WTC11 (cell line): ENCODE results near the gene RABL3. TPM values are rescaled to one million over a fixed set of nuclear protein-coding genes. Genes with fewer than 3 reads are reported as not detected.

ENCODE experiments used
- AFF4 ChIP-seq: sonication (generic); formaldehyde crosslinking; IDR thresholded peaks from 2 replicates; pipeline ENCODE4 v1.8.1; 2023; ENCODE audit warnings: mild to moderate bottlenecking, missing genetic modification reagents, borderline replicate concordance
- ARID4B ChIP-seq: sonication (generic); formaldehyde crosslinking; IDR thresholded peaks from 2 replicates; pipeline ENCODE4 v1.8.0; 2023; ENCODE audit warnings: missing genetic modification reagents, mild to moderate bottlenecking, borderline replicate concordance
- ATF2 ChIP-seq: sonication (generic); formaldehyde crosslinking; IDR thresholded peaks from 2 replicates; pipeline ENCODE4 v1.8.1; 2022; ENCODE audit warnings: low read depth, missing genetic modification reagents, borderline replicate concordance
- CBFB ChIP-seq: sonication (generic); formaldehyde crosslinking; IDR thresholded peaks from 2 replicates; pipeline ENCODE4 v1.8.1; 2022; ENCODE audit warnings: mild to moderate bottlenecking, low read depth, missing genetic modification reagents
- CDX4 ChIP-seq: fragments of 250-450 bp; sonication (Bioruptor Pico); IDR thresholded peaks from 2 replicates; pipeline ENCODE4 v1.9.0; 2021; ENCODE audit warnings: moderate library complexity, mild to moderate bottlenecking, inconsistent platforms, borderline replicate concordance
- CREM ChIP-seq: sonication (generic); formaldehyde crosslinking; IDR thresholded peaks from 2 replicates; pipeline ENCODE4 v1.8.1; 2022; ENCODE audit warnings: mild to moderate bottlenecking, missing genetic modification reagents, moderate library complexity
- E2F1 ChIP-seq: sonication (generic); formaldehyde crosslinking; IDR thresholded peaks from 2 replicates; pipeline ENCODE4 v1.8.0; 2022; ENCODE audit warnings: mild to moderate bottlenecking, missing genetic modification reagents
- ETV6 ChIP-seq: sonication (generic); formaldehyde crosslinking; IDR thresholded peaks from 2 replicates; pipeline ENCODE4 v1.8.1; 2022; ENCODE audit warnings: mild to moderate bottlenecking, missing genetic modification reagents
- GRHL2 ChIP-seq: fragments of 250-450 bp; sonication (Bioruptor Pico); IDR thresholded peaks from 2 replicates; pipeline ENCODE4 v1.8.0; 2022; ENCODE audit warnings: mild to moderate bottlenecking, moderate library complexity; ENCODE audit not compliant: insufficient replicate concordance, severe bottlenecking
- JAZF1 ChIP-seq: fragments of 250-450 bp; sonication (Bioruptor Pico); IDR thresholded peaks from 2 replicates; pipeline ENCODE4 v1.9.0; 2021; ENCODE audit warnings: moderate library complexity, mild to moderate bottlenecking, inconsistent platforms
- MAX ChIP-seq: sonication (generic); formaldehyde crosslinking; IDR thresholded peaks from 2 replicates; pipeline ENCODE4 v1.8.0; 2022; ENCODE audit warnings: mild to moderate bottlenecking, missing genetic modification reagents
- MYBL2 ChIP-seq: sonication (generic); formaldehyde crosslinking; IDR thresholded peaks from 2 replicates; pipeline ENCODE4 v1.8.1; 2023; ENCODE audit warnings: mild to moderate bottlenecking, moderate library complexity, missing genetic modification reagents
- NFATC4 ChIP-seq: fragments of 250-450 bp; sonication (Bioruptor Pico); IDR thresholded peaks from 2 replicates; pipeline ENCODE4 v1.9.0; 2021; ENCODE audit warnings: mild to moderate bottlenecking
- NR1H2 ChIP-seq: sonication (generic); formaldehyde crosslinking; IDR thresholded peaks from 2 replicates; pipeline ENCODE4 v1.9.0; 2021; ENCODE audit warnings: mild to moderate bottlenecking, moderate library complexity, missing genetic modification reagents
- NR2C2 ChIP-seq: sonication (generic); formaldehyde crosslinking; IDR thresholded peaks from 2 replicates; pipeline ENCODE4 v1.8.0; 2022; ENCODE audit warnings: mild to moderate bottlenecking, missing genetic modification reagents
- SMAD4 ChIP-seq: sonication (generic); formaldehyde crosslinking; IDR thresholded peaks from 2 replicates; pipeline ENCODE4 v1.8.0; 2022; ENCODE audit warnings: mild to moderate bottlenecking, missing genetic modification reagents
- SOX15 ChIP-seq: fragments of 250-450 bp; sonication (Bioruptor Pico); IDR thresholded peaks from 2 replicates; pipeline ENCODE4 v1.9.0; 2021; ENCODE audit warnings: mild to moderate bottlenecking
- STAT6 ChIP-seq: sonication (generic); formaldehyde crosslinking; conservative IDR thresholded peaks from 2 replicates; pipeline ENCODE4 v1.8.1; 2023; ENCODE audit warnings: mild to moderate bottlenecking, low read depth, missing genetic modification reagents, moderate library complexity
- ZNF219 ChIP-seq: sonication (generic); formaldehyde crosslinking; IDR thresholded peaks from 2 replicates; pipeline ENCODE4 v1.8.0; 2023; ENCODE audit warnings: missing genetic modification reagents, mild to moderate bottlenecking, borderline replicate concordance
- ZNF263 ChIP-seq: sonication (generic); formaldehyde crosslinking; IDR thresholded peaks from 2 replicates; pipeline ENCODE4 v1.8.1; 2022; ENCODE audit warnings: low read depth, mild to moderate bottlenecking, moderate library complexity, missing genetic modification reagents
- ZNF396 ChIP-seq: fragments of 250-450 bp; sonication (Bioruptor Pico); IDR thresholded peaks from 2 replicates; pipeline ENCODE4 v1.8.0; 2021; ENCODE audit warnings: mild to moderate bottlenecking, moderate library complexity, borderline replicate concordance
- ZNF416 ChIP-seq: fragments of 250-450 bp; sonication (Bioruptor Pico); IDR thresholded peaks from 2 replicates; pipeline ENCODE4 v1.9.0; 2021; ENCODE audit warnings: mild to moderate bottlenecking, inconsistent platforms
- ZNF671 ChIP-seq: fragments of 250-450 bp; sonication (Bioruptor Pico); IDR thresholded peaks from 2 replicates; pipeline ENCODE4 v1.8.0; 2021; ENCODE audit warnings: mild to moderate bottlenecking
- ZSCAN18 ChIP-seq: fragments of 250-450 bp; sonication (Bioruptor Pico); IDR thresholded peaks from 2 replicates; pipeline ENCODE4 v2.1.2; 2022; ENCODE audit warnings: mild to moderate bottlenecking, moderate library complexity
- total RNA-seq: library from RNA; stranded (reverse); gene quantifications from 3 replicates; pipeline ENCODE4 v1.2.3, GENCODE V29; 2021

The RABL3 gene
- total RNA-seq, 1 experiment from 2014 or later: 18.2 TPM

GRCh38 chr3:120742198-120742848 is at the start of gene RABL3, which contains the start of gene GTF2E1 (continued):
- TF ChIP-seq STAT6 (CRISPR knock-in tag): no peak
- TF ChIP-seq ZNF263: no peak
- TF ChIP-seq NR1H2 (CRISPR knock-in tag): no peak
- TF ChIP-seq MAX (CRISPR knock-in tag): peak; percentile 74
- TF ChIP-seq MYBL2: peak; percentile 94
- TF ChIP-seq ZNF219 (CRISPR knock-in tag): no peak
- TF ChIP-seq E2F1: no peak
- no peak for TF ChIP-seq ETV6 (CRISPR knock-in tag)
- TF ChIP-seq NFATC4 (CRISPR knock-in tag): no peak
- no peak for TF ChIP-seq ZSCAN18
- TF ChIP-seq CDX4 (CRISPR knock-in tag): no peak
- no peak for TF ChIP-seq GRHL2 (CRISPR knock-in tag)
- TF ChIP-seq CREM (CRISPR knock-in tag): peak; percentile 96
- TF ChIP-seq ATF2 (CRISPR knock-in tag): no peak
- no peak for TF ChIP-seq ARID4B (CRISPR knock-in tag)
- TF ChIP-seq ZNF416 (CRISPR knock-in tag): no peak
- no peak for TF ChIP-seq ZNF671 (CRISPR knock-in tag)
- TF ChIP-seq SOX15 (CRISPR knock-in tag): no peak
- no peak for TF ChIP-seq CBFB (CRISPR knock-in tag)
- TF ChIP-seq SMAD4: no peak
- no peak for TF ChIP-seq NR2C2 (CRISPR knock-in tag)
- TF ChIP-seq JAZF1: no peak
- TF ChIP-seq AFF4 (CRISPR knock-in tag): no peak
- TF ChIP-seq ZNF396 (CRISPR knock-in tag): no peak
